SK-N-SH (cell line): Measurements from ENCODE around the gene RNASE1.

Experiments
- EP300 ChIP-seq, 2 experiments: IDR thresholded peaks; 2 replicates each; pipeline versions ENCODE4 v1.4.0 to v1.6.1; 2012; ENCODE audit warnings: borderline replicate concordance in 1 of 2, low read depth in 1 of 2, low read length in 1 of 2
- EZH2phosphoT487 ChIP-seq: fragments of 200-600 bp; sonication (generic); IDR thresholded peaks from 2 replicates; pipeline ENCODE4 v1.6.1; 2017; ENCODE audit warnings: low read depth, mixed run types, mild to moderate bottlenecking, antibody characterized with exemption, moderate library complexity, borderline replicate concordance
- GABPA ChIP-seq: IDR thresholded peaks from 2 replicates; pipeline ENCODE4 v1.4.0; 2012; ENCODE audit warnings: low read depth, mild to moderate bottlenecking
- POLR2AphosphoS5 ChIP-seq: IDR thresholded peaks from 2 replicates; pipeline ENCODE4 v1.6.1; 2012; ENCODE audit warnings: low read depth, low read length
- RAD21 ChIP-seq: IDR thresholded peaks from 2 replicates; pipeline ENCODE4 v1.6.1; 2012; ENCODE audit warnings: mild to moderate bottlenecking, low read length
- RCOR1 ChIP-seq: fragments of 150-350 bp; IDR thresholded peaks from 2 replicates; pipeline ENCODE4 v1.6.1; 2017; ENCODE audit warnings: antibody characterized with exemption, low read length
- TEAD4 ChIP-seq: IDR thresholded peaks from 2 replicates; pipeline ENCODE4 v1.4.0; 2012; ENCODE audit warnings: mild to moderate bottlenecking, borderline replicate concordance; ENCODE audit not compliant: insufficient read depth
- TF ChIP-seq, protein P1 (sequence below): fragments of 200-600 bp; sonication (generic); IDR thresholded peaks from 2 replicates; pipeline ENCODE4 v1.6.1; 2017; ENCODE audit warnings: antibody characterized with exemption, mild to moderate bottlenecking, moderate library complexity
- TF ChIP-seq, protein P2 (sequence below): fragments of 150-350 bp; IDR thresholded peaks from 2 replicates; pipeline ENCODE4 v1.6.1; 2017; ENCODE audit warnings: antibody characterized with exemption, low read length, low read depth, borderline replicate concordance

DNA sequence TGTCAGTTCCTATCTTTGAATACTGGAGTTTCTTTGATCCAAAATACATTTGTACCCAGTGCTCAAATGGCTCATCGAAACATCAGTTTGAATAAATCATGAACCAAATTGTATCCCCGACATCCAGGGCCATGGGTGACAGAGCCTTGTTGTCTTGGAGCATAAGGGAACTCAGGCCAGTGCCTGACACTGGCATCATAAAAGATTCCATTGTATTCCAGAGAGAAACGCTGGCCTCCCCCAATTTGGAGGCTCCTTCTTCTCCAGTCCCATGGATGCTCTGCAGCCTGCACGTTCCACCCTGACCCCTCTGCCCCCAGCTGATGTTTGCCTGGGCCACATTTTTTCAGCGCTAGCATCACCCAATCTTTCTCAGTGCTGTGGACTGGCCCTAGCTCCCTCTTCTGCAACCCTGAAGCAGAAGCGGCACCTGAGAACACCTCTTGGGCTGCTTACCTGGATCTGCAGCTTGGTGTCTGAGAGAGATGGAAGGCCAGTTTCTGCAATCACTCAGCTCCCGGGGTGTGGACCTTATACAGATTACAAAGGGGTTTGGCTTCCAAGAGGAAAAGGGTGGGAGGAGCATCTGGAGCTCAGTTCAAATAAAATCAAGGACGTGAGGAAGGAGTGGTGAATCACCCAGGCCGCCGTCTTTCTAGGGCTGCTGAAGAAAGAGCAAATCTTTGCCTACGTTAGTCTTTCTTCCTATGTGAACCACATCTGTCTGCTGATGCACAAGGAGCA is at the start of gene RNASE1:
- TF ChIP-seq POLR2AphosphoS5 (no peak), RCOR1 (no peak), GABPA (no peak), TEAD4 (no peak), RAD21 (no peak), EZH2phosphoT487 (no peak), EP300 (IDR thresholded peaks at IDR 0.05; ENCODE audit: borderline replicate concordance in 1 of 2, low read depth in 1 of 2, low read length in 1 of 2) (no peak)
- TF ChIP-seq, protein P1, sequence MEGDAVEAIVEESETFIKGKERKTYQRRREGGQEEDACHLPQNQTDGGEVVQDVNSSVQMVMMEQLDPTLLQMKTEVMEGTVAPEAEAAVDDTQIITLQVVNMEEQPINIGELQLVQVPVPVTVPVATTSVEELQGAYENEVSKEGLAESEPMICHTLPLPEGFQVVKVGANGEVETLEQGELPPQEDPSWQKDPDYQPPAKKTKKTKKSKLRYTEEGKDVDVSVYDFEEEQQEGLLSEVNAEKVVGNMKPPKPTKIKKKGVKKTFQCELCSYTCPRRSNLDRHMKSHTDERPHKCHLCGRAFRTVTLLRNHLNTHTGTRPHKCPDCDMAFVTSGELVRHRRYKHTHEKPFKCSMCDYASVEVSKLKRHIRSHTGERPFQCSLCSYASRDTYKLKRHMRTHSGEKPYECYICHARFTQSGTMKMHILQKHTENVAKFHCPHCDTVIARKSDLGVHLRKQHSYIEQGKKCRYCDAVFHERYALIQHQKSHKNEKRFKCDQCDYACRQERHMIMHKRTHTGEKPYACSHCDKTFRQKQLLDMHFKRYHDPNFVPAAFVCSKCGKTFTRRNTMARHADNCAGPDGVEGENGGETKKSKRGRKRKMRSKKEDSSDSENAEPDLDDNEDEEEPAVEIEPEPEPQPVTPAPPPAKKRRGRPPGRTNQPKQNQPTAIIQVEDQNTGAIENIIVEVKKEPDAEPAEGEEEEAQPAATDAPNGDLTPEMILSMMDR = no peak
- TF ChIP-seq, protein P2, sequence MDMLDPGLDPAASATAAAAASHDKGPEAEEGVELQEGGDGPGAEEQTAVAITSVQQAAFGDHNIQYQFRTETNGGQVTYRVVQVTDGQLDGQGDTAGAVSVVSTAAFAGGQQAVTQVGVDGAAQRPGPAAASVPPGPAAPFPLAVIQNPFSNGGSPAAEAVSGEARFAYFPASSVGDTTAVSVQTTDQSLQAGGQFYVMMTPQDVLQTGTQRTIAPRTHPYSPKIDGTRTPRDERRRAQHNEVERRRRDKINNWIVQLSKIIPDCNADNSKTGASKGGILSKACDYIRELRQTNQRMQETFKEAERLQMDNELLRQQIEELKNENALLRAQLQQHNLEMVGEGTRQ = no peak
